Stimulated activated CD4-positive, alpha-beta T cell treated with anti-CD3 and anti-CD28 coated beads, Interleukin-15, amount 100 ng/mL, for 48 hours (primary cell): ENCODE data around the gene PELO.

Experiments
- DNase-seq, 2 donors: peaks; one replicate each; pipeline ENCODE4 v3.0.0-alpha.2; 2020; ENCODE audit warnings: low read depth in 2 of 2

The PELO gene

GRCh38 chr5:52829664-52830063 is 41.9 kb downstream of the PELO start:
- DNase-seq: no peak

DNA sequence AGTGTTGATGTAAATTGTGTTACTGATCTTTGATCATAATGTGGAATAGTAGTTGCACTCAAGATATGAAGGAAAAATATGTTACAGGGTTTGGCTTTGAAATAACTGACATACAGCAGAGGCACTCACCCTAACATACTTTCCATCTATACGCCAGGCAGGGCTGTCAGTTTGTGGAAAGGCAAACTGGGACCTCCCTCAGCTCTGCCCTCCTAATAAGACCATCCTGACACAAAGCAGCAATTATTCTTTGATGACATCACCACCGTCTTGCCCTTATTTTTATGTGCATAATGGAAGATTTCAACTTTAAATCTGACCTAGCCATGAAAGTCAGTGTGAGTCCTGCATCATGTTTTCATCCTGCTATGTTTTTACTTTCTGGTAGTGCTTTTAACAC is 42.9 kb downstream of the PELO start:
- DNase-seq: no peak

- no peak for DNase-seq
Observed at GRCh38 chr5:52831786-52832511, 44.2 kb downstream of the PELO start.

GRCh38 chr5:52834320-52834719 is 46.6 kb downstream of the PELO start:
- no peak for DNase-seq

DNA sequence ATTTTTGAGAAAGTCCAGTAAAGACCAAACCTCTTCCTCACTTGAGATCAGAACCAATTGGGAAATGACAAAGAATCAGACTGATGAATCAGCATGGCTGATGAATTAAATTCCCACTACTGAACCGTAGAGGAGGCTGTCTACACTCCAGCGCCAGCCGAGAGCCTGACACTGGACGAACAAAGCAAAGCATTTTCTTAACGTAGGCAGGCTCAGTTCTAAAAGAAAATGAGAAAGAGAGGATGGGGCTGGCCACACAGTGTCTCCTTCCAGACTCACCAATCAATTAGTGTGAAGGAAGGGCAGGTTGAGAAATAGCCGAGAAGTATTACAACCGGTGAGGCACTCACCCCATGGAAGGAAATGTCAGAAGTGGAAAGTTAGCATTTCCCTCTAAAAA is 49.4 kb downstream of the PELO start:
- no peak for DNase-seq
